ENCODE data around the gene OR1N1. TPM values are rescaled to one million over a fixed set of nuclear protein-coding genes. Genes with fewer than 3 reads are reported as not detected.
"Not testable (repeated sequence)": the region's sequence is repeated elsewhere in the genome, so short reads cannot be mapped to it uniquely, and the experiment has no call there.

OR1N1 gene
- total RNA-seq = not detected

- intact Hi-C loops (cut with DNase I) = no loop called here
- no peak for ATAC-seq
- no peak for DNase-seq (ENCODE audit: low spot score)
These were observed at the start of gene OR1N1 for GRCh38 chr9:122527193-122527592. TSS of gene OR1N1 (minus strand) at chr9:122527293. CDS start at chr9:122527293, 0 bp downstream.

GRCh38 chr9:122572456-122572855 is 45.4 kb upstream of the OR1N1 start:
- DNase-seq (ENCODE audit: low spot score) (no peak), ATAC-seq (no peak)
- intact Hi-C loops (cut with DNase I) = no loop called here

- ATAC-seq (no peak), DNase-seq (ENCODE audit: low spot score) (no peak)
- intact Hi-C loops (cut with DNase I) = no loop called here
These were observed 40.8 kb upstream of the OR1N1 start for GRCh38 chr9:122567901-122568300.

GRCh38 chr9:122562134-122562760 is 35.2 kb upstream of the OR1N1 start:
- intact Hi-C loops (cut with DNase I) = no loop called here
- ATAC-seq = no peak

GRCh38 chr9:122561446-122561845 is 34.4 kb upstream of the OR1N1 start:
- intact Hi-C loops (cut with DNase I) = no loop called here
- no peak for ATAC-seq
- no peak for DNase-seq (ENCODE audit: low spot score)

More at GRCh38 chr9:122562134-122562760, 35.2 kb upstream of the OR1N1 start:
- DNase-seq (ENCODE audit: low spot score) = no peak

- ATAC-seq (no peak), DNase-seq (ENCODE audit: low spot score) (no peak)
- intact Hi-C loops (cut with DNase I) = no loop called here
These were observed 25.7 kb upstream of the OR1N1 start, which contains the start of gene OR1N2 for GRCh38 chr9:122552812-122553211. TSS of gene OR1N2 (plus strand) at chr9:122553112. CDS start at chr9:122553212, 100 bp downstream.

GRCh38 chr9:122551371-122551770 is 24.3 kb upstream of the OR1N1 start:
- ATAC-seq (no peak), DNase-seq (ENCODE audit: low spot score) (no peak)
- intact Hi-C loops (cut with DNase I) = no loop called here

GRCh38 chr9:122546196-122546595 is 19.1 kb upstream of the OR1N1 start:
- no peak for ATAC-seq
- no peak for DNase-seq (ENCODE audit: low spot score)
- intact Hi-C loops (cut with DNase I) = no loop called here

GRCh38 chr9:122538757-122539156 is 11.7 kb upstream of the OR1N1 start:
- ATAC-seq = no peak
- intact Hi-C loops (cut with DNase I) = no loop called here
- no peak for DNase-seq (ENCODE audit: low spot score)

- intact Hi-C loops (cut with DNase I); DNase-seq (ENCODE audit: low spot score); ATAC-seq: not testable (repeated sequence)
These were observed 10.0 kb upstream of the OR1N1 start for GRCh38 chr9:122537066-122537465.

- ATAC-seq (no peak), DNase-seq (ENCODE audit: low spot score) (no peak)
- intact Hi-C loops (cut with DNase I) = no loop called here
These were observed 9.0 kb upstream of the OR1N1 start for GRCh38 chr9:122536134-122536533.

- intact Hi-C loops (cut with DNase I); ATAC-seq; DNase-seq (ENCODE audit: low spot score): not testable (repeated sequence)
These were observed 4.1 kb upstream of the OR1N1 start for GRCh38 chr9:122531157-122531556.

- intact Hi-C loops (cut with DNase I) = no loop called here
- ATAC-seq (no peak), DNase-seq (ENCODE audit: low spot score) (no peak)
These were observed 491 bp downstream of the OR1N1 start for GRCh38 chr9:122526602-122527001.

GRCh38 chr9:122519376-122519775 is 7.7 kb downstream of the OR1N1 start:
- intact Hi-C loops (cut with DNase I) = no loop called here
- ATAC-seq (no peak), DNase-seq (ENCODE audit: low spot score) (no peak)

- DNase-seq (ENCODE audit: low spot score) (no peak), ATAC-seq (no peak)
- intact Hi-C loops (cut with DNase I) = no loop called here
These were observed 8.3 kb downstream of the OR1N1 start, which contains the start of gene OR1J4 for GRCh38 chr9:122518841-122519240. TSS of gene OR1J4 (plus strand) at chr9:122519141. CDS start at chr9:122519141, 0 bp downstream.

GRCh38 chr9:122518226-122518625 is 8.9 kb downstream of the OR1N1 start:
- ATAC-seq = no peak
- DNase-seq (ENCODE audit: low spot score) = no peak
- intact Hi-C loops (cut with DNase I) = no loop called here

GRCh38 chr9:122510502-122510901 is 16.6 kb downstream of the OR1N1 start, which contains the start of gene OR1J2:
TSS of gene OR1J2 (plus strand) at chr9:122510802. CDS start at chr9:122510802, 0 bp downstream.
- no peak for DNase-seq (ENCODE audit: low spot score)
- intact Hi-C loops (cut with DNase I) = no loop called here
- no peak for ATAC-seq

GRCh38 chr9:122506964-122507363 is 20.1 kb downstream of the OR1N1 start:
- intact Hi-C loops (cut with DNase I) = no loop called here
- ATAC-seq (no peak), DNase-seq (ENCODE audit: low spot score) (no peak)

- ATAC-seq (no peak), DNase-seq (ENCODE audit: low spot score) (no peak)
- intact Hi-C loops (cut with DNase I) = no loop called here
These were observed 28.2 kb downstream of the OR1N1 start for GRCh38 chr9:122498883-122499288.

- intact Hi-C loops (cut with DNase I) = loop anchor here (10.0 kb wide), 1 partner anchor 326 kb away; the partner anchor contains the start of gene OR1K1
- ATAC-seq = no peak
- no peak for DNase-seq (ENCODE audit: low spot score)
These were observed 48.0 kb downstream of the OR1N1 start for GRCh38 chr9:122479062-122479461.

- no peak for ATAC-seq
- DNase-seq (ENCODE audit: low spot score) = no peak
- intact Hi-C loops (cut with DNase I) = loop anchor here (10.0 kb wide), 1 partner anchor 327 kb away; the partner anchor contains the start of gene OR1K1
These were observed 49.3 kb downstream of the OR1N1 start, which contains the start of gene OR1J1 for GRCh38 chr9:122477826-122478225. TSS of gene OR1J1 (minus strand) at chr9:122477926. CDS start at chr9:122477926, 0 bp downstream.

Data from sciatic nerve (tissue), 2 donors.